Left kidney (tissue), 2 donors: ENCODE measurements around the gene ARMC2. TPM values are rescaled to one million over a fixed set of nuclear protein-coding genes. Genes with fewer than 3 reads are reported as not detected.
"Not testable (repeated sequence)": the region's sequence is repeated elsewhere in the genome, so short reads cannot be mapped to it uniquely, and the experiment has no call there.

ENCODE experiments used
- DNase-seq: peaks from one replicate; pipeline ENCODE4 v3.0.0-alpha.2; 2013
- polyA plus RNA-seq: library from polyadenylated mRNA; unstranded; fragments of 120-200 nt; gene quantifications from one replicate; pipeline ENCODE4 v1.2.1, GENCODE V29; 2013; ENCODE audit not compliant: insufficient read length

Gene ARMC2
- polyA plus RNA-seq, 1 donor: 15.7 TPM

- DNase-seq: no peak
These were observed 72.5 kb downstream of the ARMC2 start for GRCh38 chr6:108920751-108921150.

- DNase-seq: peak; percentile 17
These were observed 73.5 kb downstream of the ARMC2 start for GRCh38 chr6:108921547-108922361.

GRCh38 chr6:108922499-108922898 lies 74.3 kb downstream of the ARMC2 start:
- no peak for DNase-seq

GRCh38 chr6:108927927-108928326 lies 79.7 kb downstream of the ARMC2 start:
- no peak for DNase-seq

GRCh38 chr6:108928650-108929049 lies 80.4 kb downstream of the ARMC2 start:
- no peak for DNase-seq

- not testable (repeated sequence) for DNase-seq
These were observed 82.9 kb downstream of the ARMC2 start for GRCh38 chr6:108931090-108931489.

GRCh38 chr6:108937170-108937569 lies 88.9 kb downstream of the ARMC2 start:
- no peak for DNase-seq

GRCh38 chr6:108940741-108941140 lies 92.5 kb downstream of the ARMC2 start:
- DNase-seq: no peak

- no peak for DNase-seq
These were observed 93.1 kb downstream of the ARMC2 start for GRCh38 chr6:108941281-108941680.

GRCh38 chr6:108941859-108942258 lies 93.6 kb downstream of the ARMC2 start:
- DNase-seq: no peak

GRCh38 chr6:108942556-108943492 lies 94.6 kb downstream of the ARMC2 start:
- no peak for DNase-seq

GRCh38 chr6:108944071-108944470 lies 95.8 kb downstream of the ARMC2 start:
- no peak for DNase-seq

- DNase-seq: no peak
These were observed 96.8 kb downstream of the ARMC2 start for GRCh38 chr6:108944707-108945680.

GRCh38 chr6:108945681-108946159 lies 97.5 kb downstream of the ARMC2 start:
- no peak for DNase-seq

GRCh38 chr6:108946695-108947094 lies 98.5 kb downstream of the ARMC2 start:
- DNase-seq: peak; percentile 41

GRCh38 chr6:108947114-108947854 lies 99.1 kb downstream of the ARMC2 start:
- peak; percentile 53 for DNase-seq

- DNase-seq: peak; percentile 55
These were observed 100.0 kb downstream of the ARMC2 start for GRCh38 chr6:108948181-108948661.

- DNase-seq: no peak
These were observed 103.2 kb downstream of the ARMC2 start for GRCh38 chr6:108951351-108951953.

- no peak for DNase-seq
These were observed 104.7 kb downstream of the ARMC2 start for GRCh38 chr6:108952776-108953486.

GRCh38 chr6:108953681-108954080 lies 105.5 kb downstream of the ARMC2 start:
- DNase-seq: no peak
